H1 (cell line): Measurements from ENCODE around the gene SCYL1.

ENCODE experiments used
- CREB1 ChIP-seq: IDR thresholded peaks from 2 replicates; pipeline ENCODE4 v1.6.1; 2012; ENCODE audit warnings: inconsistent platforms
- CTCF ChIP-seq, 3 experiments: IDR thresholded peaks; 1 replicate in 2 of 3; 2 replicates in 1 of 3; pipeline versions ENCODE4 v1.5.1 to v1.6.1; 2011; ENCODE audit warnings: low read length in 3 of 3, mild to moderate bottlenecking in 3 of 3, inconsistent platforms in 2 of 3, low read depth in 1 of 3, moderate library complexity in 1 of 3; ENCODE audit not compliant: insufficient read depth in 1 of 3; ENCODE audit errors: control extremely low read depth in 1 of 3
- EGR1 ChIP-seq: IDR thresholded peaks from 2 replicates; pipeline ENCODE4 v1.6.1; 2011; ENCODE audit warnings: low read depth, low read length, borderline replicate concordance
- EP300 ChIP-seq, 2 experiments: IDR thresholded peaks; 1 replicate in 1 of 2; 2 replicates in 1 of 2; pipeline ENCODE4 v1.6.1; 2011 to 2012; ENCODE audit warnings: low read depth in 2 of 2, low read length in 2 of 2, mild to moderate bottlenecking in 2 of 2, borderline replicate concordance in 1 of 2, inconsistent platforms in 1 of 2, moderate library complexity in 1 of 2
- EZH2 ChIP-seq: fragments of 200-600 bp; sonication (generic); IDR thresholded peaks from 2 replicates; pipeline ENCODE4 v1.7.1; 2012; ENCODE audit warnings: low read depth, mild to moderate bottlenecking, moderate library complexity, low read length, inconsistent platforms; ENCODE audit not compliant: severe bottlenecking
- HDAC2 ChIP-seq, 2 experiments: fragments of 300-600 bp in 1 of 2; sonication (generic) in 1 of 2; IDR thresholded peaks; 2 replicates each; pipeline ENCODE4 v1.6.1; 2011 to 2012; ENCODE audit warnings: low read depth in 2 of 2, low read length in 2 of 2, mild to moderate bottlenecking in 2 of 2, moderate library complexity in 2 of 2, borderline replicate concordance in 1 of 2, inconsistent platforms in 1 of 2
- JUN ChIP-seq: IDR thresholded peaks from 2 replicates; pipeline ENCODE4 v1.6.1; 2011; ENCODE audit warnings: low read depth, mild to moderate bottlenecking, improper control_type of control experiment, low read length
- SP1 ChIP-seq: IDR thresholded peaks from 2 replicates; pipeline ENCODE4 v1.6.1; 2011; ENCODE audit warnings: low read depth, low read length
- SUZ12 ChIP-seq: fragments of 200-600 bp; sonication (generic); IDR thresholded peaks from 2 replicates; pipeline ENCODE4 v1.6.1; 2012; ENCODE audit warnings: mild to moderate bottlenecking, inconsistent platforms, low read length, moderate library complexity, mixed read lengths
- TAF1 ChIP-seq: IDR thresholded peaks from 2 replicates; pipeline ENCODE4 v1.6.1; 2011; ENCODE audit warnings: mild to moderate bottlenecking, low read depth, low read length
- ZNF274 ChIP-seq: IDR thresholded peaks from 2 replicates; pipeline ENCODE4 v1.7.0; 2012; ENCODE audit warnings: low read length, borderline replicate concordance; ENCODE audit errors: extremely low read depth

DNA sequence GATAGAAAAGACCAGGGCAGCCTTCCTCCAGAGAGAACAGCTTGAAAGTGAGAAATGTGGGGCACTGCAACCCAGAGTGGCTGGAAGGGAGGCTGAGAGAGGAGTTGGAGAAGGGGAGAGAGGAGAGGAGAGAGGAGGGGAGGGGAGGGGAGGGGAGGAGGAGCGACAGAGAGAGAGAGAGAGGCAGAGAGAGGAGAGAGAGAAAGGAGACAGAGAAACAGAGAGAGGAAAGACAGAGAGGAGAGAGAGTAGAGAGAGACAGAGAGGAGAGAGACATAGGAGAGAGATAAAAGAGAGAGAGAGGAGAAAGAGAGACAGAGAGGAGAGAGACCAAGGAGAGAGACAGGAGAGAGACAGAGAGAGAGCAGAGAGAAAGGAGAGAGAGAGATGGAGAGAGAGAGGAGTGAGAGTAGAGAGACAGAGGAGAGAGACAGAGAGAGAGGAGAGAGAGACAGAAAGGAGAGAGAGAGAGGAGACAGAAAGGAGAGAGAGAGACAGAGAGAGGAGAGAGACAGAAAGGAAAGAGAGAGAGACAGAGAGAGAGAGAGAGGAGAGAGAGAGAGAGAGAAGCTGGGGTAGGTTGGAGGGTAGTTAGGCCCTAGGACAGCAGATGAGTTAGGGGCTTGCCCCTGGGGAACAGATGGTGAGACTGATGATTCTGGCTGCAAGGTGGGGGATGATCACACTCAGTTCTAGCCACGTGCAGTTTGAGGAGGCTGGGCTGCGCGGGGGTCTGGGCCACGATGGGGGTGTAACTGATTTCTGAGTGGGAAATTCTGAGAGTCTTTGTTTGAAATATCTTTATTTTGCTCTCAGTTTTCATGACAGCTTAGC lies 8.5 kb upstream of the SCYL1 start:
- TF ChIP-seq HDAC2 (IDR thresholded peaks at IDR 0.05; ENCODE audit: borderline replicate concordance in 1 of 2, low read depth in 2 of 2, low read length in 2 of 2), result no peak
- TF ChIP-seq CTCF (IDR thresholded peaks at IDR 0.05; ENCODE audit: control extremely low read depth in 1 of 3, insufficient read depth in 1 of 3, low read depth in 1 of 3, low read length in 3 of 3), result no peak
- TF ChIP-seq EP300 (IDR thresholded peaks at IDR 0.05; ENCODE audit: borderline replicate concordance in 1 of 2, low read depth in 2 of 2, low read length in 2 of 2), result no peak
- TF ChIP-seq SP1, result no peak
- no peak for TF ChIP-seq EGR1
- TF ChIP-seq CREB1, result no peak
- no peak for TF ChIP-seq EZH2
- no peak for TF ChIP-seq SUZ12
- TF ChIP-seq TAF1, result no peak
- no peak for TF ChIP-seq ZNF274
- TF ChIP-seq JUN, result no peak
